Measurements from ENCODE around the gene HIGD2B.
"Not testable (repeated sequence)": the region's sequence is repeated elsewhere in the genome, so short reads cannot be mapped to it uniquely, and the experiment has no call there.

HIGD2B gene, protein sequence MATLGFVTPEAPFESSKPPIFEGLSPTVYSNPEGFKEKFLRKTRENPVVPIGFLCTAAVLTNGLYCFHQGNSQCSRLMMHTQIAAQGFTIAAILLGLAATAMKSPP

DNA sequence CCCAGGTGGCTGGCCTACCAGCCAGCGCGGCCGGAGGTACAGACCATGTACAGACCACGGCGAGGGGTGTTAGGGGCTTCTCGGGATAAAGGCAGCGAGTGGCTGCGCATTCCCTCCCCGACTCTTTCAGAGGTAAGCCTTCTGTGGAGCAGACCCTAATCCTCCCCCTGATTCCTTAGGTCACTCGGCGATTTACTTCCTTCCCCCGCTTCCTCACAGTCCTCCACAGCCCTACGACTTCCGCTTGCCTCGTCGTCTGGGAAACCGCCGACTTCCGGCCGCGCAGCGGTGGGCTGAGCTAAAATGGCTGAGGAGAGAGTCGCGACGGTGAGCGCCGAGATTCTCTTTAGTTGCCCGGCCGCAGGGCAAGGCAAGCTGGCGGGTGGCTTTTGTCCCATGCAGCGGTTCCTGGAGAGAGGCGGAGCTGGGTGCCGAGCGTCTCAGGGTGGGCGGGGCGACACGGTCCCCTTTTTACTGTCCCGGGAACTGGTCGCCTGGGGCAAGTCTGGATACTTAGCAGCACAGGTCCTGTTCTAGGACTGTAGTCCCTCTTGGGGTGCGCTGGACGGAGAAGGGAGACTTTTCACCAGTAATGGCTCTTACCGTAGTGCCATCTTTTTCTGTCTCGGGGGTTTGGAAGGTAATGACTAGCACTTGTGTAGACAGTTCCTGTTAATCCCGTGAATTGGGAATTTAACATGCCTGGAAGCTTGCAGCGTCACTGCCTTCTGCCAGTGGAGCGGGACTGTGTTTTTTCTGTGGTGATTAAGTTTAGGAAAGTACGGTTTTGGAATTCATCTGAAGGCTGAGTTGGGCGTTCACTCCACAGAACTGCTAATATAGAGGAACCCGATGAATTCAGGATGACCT, at the start of gene HIGD2B, which contains the start of gene BBS4:
Gene HIGD2B (minus strand): TSS at position 258 of the 870 bp plus-strand sequence. CDS start 9,808 bp downstream, outside the sequence.
Gene BBS4 (plus strand): TSS at position 283 of the 870 bp plus-strand sequence. CDS start 21 bp downstream, at position 304.
- peak; percentile 93 for DNase-seq (ENCODE audit: low read depth)
- peak within 1 kb of the TSS; percentile 86 for H3K4me3 ChIP-seq (ENCODE audit: low read depth, low read length)
- TF ChIP-seq, protein P1, sequence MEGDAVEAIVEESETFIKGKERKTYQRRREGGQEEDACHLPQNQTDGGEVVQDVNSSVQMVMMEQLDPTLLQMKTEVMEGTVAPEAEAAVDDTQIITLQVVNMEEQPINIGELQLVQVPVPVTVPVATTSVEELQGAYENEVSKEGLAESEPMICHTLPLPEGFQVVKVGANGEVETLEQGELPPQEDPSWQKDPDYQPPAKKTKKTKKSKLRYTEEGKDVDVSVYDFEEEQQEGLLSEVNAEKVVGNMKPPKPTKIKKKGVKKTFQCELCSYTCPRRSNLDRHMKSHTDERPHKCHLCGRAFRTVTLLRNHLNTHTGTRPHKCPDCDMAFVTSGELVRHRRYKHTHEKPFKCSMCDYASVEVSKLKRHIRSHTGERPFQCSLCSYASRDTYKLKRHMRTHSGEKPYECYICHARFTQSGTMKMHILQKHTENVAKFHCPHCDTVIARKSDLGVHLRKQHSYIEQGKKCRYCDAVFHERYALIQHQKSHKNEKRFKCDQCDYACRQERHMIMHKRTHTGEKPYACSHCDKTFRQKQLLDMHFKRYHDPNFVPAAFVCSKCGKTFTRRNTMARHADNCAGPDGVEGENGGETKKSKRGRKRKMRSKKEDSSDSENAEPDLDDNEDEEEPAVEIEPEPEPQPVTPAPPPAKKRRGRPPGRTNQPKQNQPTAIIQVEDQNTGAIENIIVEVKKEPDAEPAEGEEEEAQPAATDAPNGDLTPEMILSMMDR (IDR thresholded peaks at IDR 0.05; ENCODE audit: insufficient read depth, low read depth, low read length, missing control alignments) = no peak

DNA sequence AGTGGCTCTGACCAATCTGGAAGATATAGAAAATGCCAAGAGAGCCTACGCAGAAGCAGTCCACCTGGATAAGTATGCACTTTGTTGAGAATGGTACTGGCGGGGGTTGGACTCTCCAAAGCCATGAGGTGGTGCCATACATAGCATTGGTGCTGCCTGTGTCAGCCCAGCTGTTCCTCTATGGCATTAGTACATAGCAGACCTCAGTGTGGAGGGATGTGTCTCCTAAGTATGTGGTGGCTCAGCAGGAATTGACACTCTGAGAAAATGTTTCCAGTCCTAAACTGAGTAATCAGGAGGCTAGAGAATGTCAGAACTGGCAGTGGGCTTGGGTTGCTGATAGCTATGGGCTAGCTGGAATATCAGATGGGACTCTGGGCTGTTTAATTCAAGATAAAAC, 49.1 kb upstream of the HIGD2B start:
- TF ChIP-seq, protein P1 (IDR thresholded peaks at IDR 0.05; ENCODE audit: insufficient read depth, low read depth, low read length, missing control alignments) = no peak
- no peak for DNase-seq (ENCODE audit: low read depth)
- no peak overlapping the region for H3K4me3 ChIP-seq (ENCODE audit: low read depth, low read length)

DNA sequence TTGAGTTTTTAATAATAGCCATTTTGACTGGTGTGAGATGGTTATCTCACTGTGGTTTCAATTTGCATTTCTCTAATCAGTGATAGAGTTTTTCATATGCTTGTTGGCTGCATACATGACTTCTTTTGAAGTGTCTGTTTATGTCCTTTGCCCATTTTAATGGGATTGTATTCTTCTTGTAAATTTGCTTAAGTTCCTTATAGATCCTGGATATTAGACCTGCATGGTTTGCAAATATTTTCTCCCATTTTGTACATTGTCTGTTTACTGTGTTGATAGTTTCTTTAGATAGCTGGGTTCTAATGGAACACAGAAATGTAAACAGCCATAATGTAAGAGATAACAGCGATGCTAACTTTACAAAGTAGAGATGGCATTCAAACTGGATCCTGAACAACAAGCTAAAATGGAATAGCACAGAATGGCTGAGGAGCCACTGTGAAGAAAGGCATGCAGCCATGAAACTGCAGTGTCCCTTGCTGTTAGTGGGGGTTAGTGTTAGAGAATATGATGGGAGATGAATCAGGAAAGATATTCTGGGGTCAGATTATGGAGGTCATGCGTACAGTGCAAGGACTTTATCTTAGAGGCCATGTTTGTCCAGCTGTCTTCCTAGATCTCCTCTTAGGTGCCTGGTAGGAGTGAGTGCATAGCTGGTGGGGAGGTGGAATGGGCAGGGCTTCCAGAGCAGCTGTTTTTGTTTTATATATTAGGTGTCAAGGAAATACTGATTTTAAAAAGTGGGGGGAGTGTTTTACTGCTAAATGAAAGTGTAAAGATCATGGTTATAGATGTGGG, 48.2 kb upstream of the HIGD2B start:
- no peak overlapping the region for H3K4me3 ChIP-seq (ENCODE audit: low read depth, low read length)
- DNase-seq (ENCODE audit: low read depth) = no peak
- TF ChIP-seq, protein P1 (IDR thresholded peaks at IDR 0.05; ENCODE audit: insufficient read depth, low read depth, low read length, missing control alignments) = no peak

DNA sequence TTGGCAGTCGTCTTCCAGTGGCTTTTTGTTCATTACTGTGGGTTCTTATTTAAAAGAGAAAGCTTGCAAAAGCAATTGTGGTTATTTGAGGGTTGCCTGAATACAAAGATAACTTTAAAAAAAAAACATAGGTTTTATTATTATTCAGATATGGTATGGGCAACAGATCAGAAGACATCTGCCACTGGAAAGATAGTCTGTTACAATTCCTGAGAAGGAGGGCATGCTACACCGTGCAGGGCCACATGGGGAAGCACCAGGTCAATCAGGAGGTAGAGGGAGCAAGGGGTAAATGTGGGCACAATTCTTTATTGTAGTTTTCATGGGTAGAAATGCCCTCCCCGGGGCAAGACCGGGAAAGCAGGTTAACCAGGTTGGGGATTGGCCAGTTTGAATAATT, 46.5 kb upstream of the HIGD2B start:
- no peak for DNase-seq (ENCODE audit: low read depth)
- TF ChIP-seq, protein P1 (IDR thresholded peaks at IDR 0.05; ENCODE audit: insufficient read depth, low read depth, low read length, missing control alignments) = no peak
- no peak overlapping the region for H3K4me3 ChIP-seq (ENCODE audit: low read depth, low read length)

DNA sequence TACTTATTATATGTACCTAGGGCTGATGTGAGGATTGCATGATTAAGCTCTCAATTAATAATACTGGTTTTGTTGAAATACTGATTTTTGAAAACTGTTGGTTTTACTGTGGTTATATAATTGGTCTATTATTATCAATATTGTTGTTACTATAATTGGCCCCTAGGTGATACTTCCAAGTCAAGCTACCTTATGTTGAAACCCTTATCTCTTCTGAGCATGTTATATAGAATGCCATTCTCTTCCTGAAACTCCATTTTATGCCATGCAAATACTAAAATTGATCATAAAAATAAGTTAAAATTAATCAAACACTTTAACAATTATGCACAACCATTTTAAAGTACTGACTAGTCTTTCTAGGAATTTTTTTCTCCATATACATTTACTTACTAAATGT, 46.1 kb upstream of the HIGD2B start:
- TF ChIP-seq, protein P1 (IDR thresholded peaks at IDR 0.05; ENCODE audit: insufficient read depth, low read depth, low read length, missing control alignments) = no peak
- no peak overlapping the region for H3K4me3 ChIP-seq (ENCODE audit: low read depth, low read length)
- no peak for DNase-seq (ENCODE audit: low read depth)

DNA sequence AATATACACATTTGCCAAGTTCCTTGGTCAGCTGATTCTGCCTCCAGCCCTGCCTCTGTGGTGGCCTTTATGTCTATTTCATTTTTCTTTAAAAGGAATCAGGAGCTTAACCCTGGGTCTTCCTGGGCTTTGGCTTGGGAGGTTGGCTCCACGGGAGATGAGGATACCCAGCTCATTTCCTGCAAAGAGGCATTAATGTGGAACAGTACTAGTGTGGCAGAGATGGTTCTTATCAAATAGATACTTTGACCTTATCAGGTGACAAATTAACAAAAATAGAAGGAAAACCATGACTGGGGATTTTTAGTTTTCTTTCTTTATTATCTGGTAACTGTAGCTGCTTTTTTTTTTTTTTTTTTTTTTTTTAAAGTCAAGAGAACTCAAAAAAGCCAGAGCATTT, 42.8 kb upstream of the HIGD2B start:
- no peak for DNase-seq (ENCODE audit: low read depth)
- H3K4me3 ChIP-seq (ENCODE audit: low read depth, low read length) = no peak overlapping the region
- TF ChIP-seq, protein P1 (IDR thresholded peaks at IDR 0.05; ENCODE audit: insufficient read depth, low read depth, low read length, missing control alignments) = no peak

DNA sequence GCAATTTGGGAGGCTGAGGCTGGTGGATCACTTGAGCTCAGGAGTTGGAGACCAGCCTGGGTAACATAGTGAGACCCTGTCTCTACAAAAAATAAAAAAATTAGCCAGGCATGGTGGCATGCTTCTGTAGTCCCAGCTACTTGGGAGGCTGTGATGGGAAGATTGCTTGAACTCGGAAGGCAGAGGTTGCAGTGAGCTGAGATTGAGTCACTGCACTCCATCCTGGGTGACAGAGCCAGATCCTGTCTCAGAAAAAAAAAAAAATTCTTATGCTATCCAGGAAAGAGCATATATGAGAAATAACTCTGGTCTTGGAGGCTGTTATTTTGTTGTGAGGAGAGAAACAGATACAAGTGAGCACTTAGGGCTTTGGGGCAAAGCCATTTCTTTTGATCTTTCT, 42.3 kb upstream of the HIGD2B start:
- not testable (repeated sequence) for DNase-seq (ENCODE audit: low read depth)

More for the DNA sequence above, 42.3 kb upstream of the HIGD2B start:
- H3K4me3 ChIP-seq (ENCODE audit: low read depth, low read length) = not testable (repeated sequence)
